Measurements from ENCODE around the gene NR1H2.
A peak's percentile ranks its signal among the peaks of the same experiment; 100 is the strongest.

- peak; percentile 86 for TF ChIP-seq POLR2AphosphoS5 (IDR thresholded peaks at IDR 0.05; ENCODE audit: low read depth)
- TF ChIP-seq CTCF (IDR thresholded peaks at IDR 0.05; ENCODE audit: insufficient read depth, low read length): no peak
- no peak for TF ChIP-seq REST (IDR thresholded peaks at IDR 0.05; ENCODE audit: insufficient replicate concordance, low read depth)
- TF ChIP-seq GABPA (IDR thresholded peaks at IDR 0.05; ENCODE audit: low read depth): no peak
Measured at GRCh38 chr19:50383852-50384684, 7.8 kb downstream of the NR1H2 start, which contains the start of gene POLD1.

All from HL-60 (cell line).